Endothelial cell of umbilical vein (primary cell): ENCODE results near the gene NEBL. TPM values are rescaled to one million over a fixed set of nuclear protein-coding genes. Genes with fewer than 3 reads are reported as not detected.

Experiments used
- BruUV-seq: library from RNA; stranded (reverse); fragments of 400-500 nt; replicated peaks from 2 replicates; lab custom pipeline; 2021; lab: Mats Ljungman, UMichigan
- CTCF ChIA-PET: fragments of 300-600, 350-600 bp; sonication (Branson Sonifier 250); formaldehyde crosslinking; loops from one replicate; lab custom pipeline; 2021; ENCODE audit warnings: antibody characterized with exemption, inconsistent platforms; lab: Charles Lee
- POLR2A ChIA-PET: fragments of 300-600, 350-600 bp; sonication (Branson Sonifier 250); formaldehyde crosslinking; loops from one replicate; lab custom pipeline; 2021; ENCODE audit warnings: antibody characterized with exemption, inconsistent platforms; lab: Charles Lee
- DNase-seq: peaks from one replicate; pipeline ENCODE4 v3.0.0-alpha.2; 2011; ENCODE audit warnings: low read depth, low spot score
- FAIRE-seq: peaks from 2 replicates; lab custom pipeline; 2011; peaks lifted over from hg19 to GRCh38; lab: Jason Lieb, UNC
- H2AFZ ChIP-seq: 2 replicates; pipeline ENCODE4 v1.6.0; 2012; ENCODE audit warnings: low read depth, low read length, control low read depth, inconsistent platforms
- H3K27ac ChIP-seq: 2 replicates; pipeline ENCODE4 v1.5.1; 2011; ENCODE audit warnings: low read depth, mild to moderate bottlenecking, control low read depth, low read length, moderate library complexity; ENCODE audit not compliant: insufficient read depth
- H3K27me3 ChIP-seq, 2 experiments: 2 replicates each; pipeline versions ENCODE4 v1.6.0 to v1.6.1; 2011; ENCODE audit warnings: low read length in 2 of 2, mixed read lengths in 1 of 2; ENCODE audit not compliant: control insufficient read depth in 2 of 2, insufficient read depth in 2 of 2
- H3K36me3 ChIP-seq, 2 experiments: 2 replicates in 1 of 2; 3 replicates in 1 of 2; pipeline ENCODE4 v1.5.1; 2011; ENCODE audit warnings: low read length in 2 of 2, mild to moderate bottlenecking in 1 of 2, moderate library complexity in 1 of 2; ENCODE audit not compliant: control insufficient read depth in 2 of 2, insufficient read depth in 2 of 2; ENCODE audit errors: extremely low read depth in 1 of 2
- H3K4me1 ChIP-seq: 3 replicates; pipeline ENCODE4 v1.5.1; 2011; ENCODE audit warnings: mild to moderate bottlenecking, low read length; ENCODE audit not compliant: control insufficient read depth, insufficient read depth; ENCODE audit errors: extremely low read depth
- H3K4me2 ChIP-seq: 2 replicates; pipeline ENCODE4 v1.6.1; 2011; ENCODE audit warnings: low read length, control low read depth, mixed read lengths; ENCODE audit not compliant: insufficient read depth
- H3K4me3 ChIP-seq, 3 experiments: fragments of 200-600 bp in 1 of 3; sonication (generic), shearing (Covaris generic) in 1 of 3; replicated peaks in 1 of 3; 2 replicates each; pipeline ENCODE4 v1.5.1; 2011 to 2016; ENCODE audit warnings: control low read depth in 3 of 3, low read length in 3 of 3, mild to moderate bottlenecking in 2 of 3, inconsistent platforms in 1 of 3, low read depth in 1 of 3, moderate library complexity in 1 of 3; ENCODE audit not compliant: insufficient read depth in 1 of 3
- H3K79me2 ChIP-seq: 2 replicates; pipeline ENCODE4 v1.6.0; 2012; ENCODE audit warnings: low read length, inconsistent platforms; ENCODE audit not compliant: control insufficient read depth, insufficient read depth
- H3K9ac ChIP-seq: replicated peaks from 2 replicates; pipeline ENCODE3; 2011; ENCODE audit warnings: low read length, control low read depth; ENCODE audit not compliant: insufficient read depth; ENCODE audit errors: extremely low read depth
- H3K9me1 ChIP-seq: replicated peaks from 3 replicates; pipeline ENCODE4 v1.6.0; 2011; ENCODE audit warnings: mild to moderate bottlenecking, low read length; ENCODE audit not compliant: control insufficient read depth, insufficient read depth; ENCODE audit errors: extremely low read depth
- H3K9me3 ChIP-seq: replicated peaks from 2 replicates; pipeline ENCODE4 v1.5.1; 2012; ENCODE audit warnings: low read length, inconsistent platforms; ENCODE audit not compliant: control insufficient read depth, insufficient read depth
- H4K20me1 ChIP-seq: replicated peaks from 2 replicates; pipeline ENCODE3; 2011; ENCODE audit warnings: mild to moderate bottlenecking, low read length; ENCODE audit not compliant: control insufficient read depth, insufficient read depth; ENCODE audit errors: extremely low read depth
- EZH2 ChIP-seq: IDR thresholded peaks from 2 replicates; pipeline ENCODE4 v1.6.1; 2012; ENCODE audit warnings: borderline replicate concordance, low read depth, mild to moderate bottlenecking, moderate library complexity, low read length, inconsistent platforms; ENCODE audit not compliant: severe bottlenecking
- FOS ChIP-seq: IDR thresholded peaks from 2 replicates; pipeline ENCODE4 v1.6.1; 2011; ENCODE audit warnings: mild to moderate bottlenecking, low read length, moderate library complexity, borderline replicate concordance; ENCODE audit not compliant: insufficient read depth
- GATA2 ChIP-seq: IDR thresholded peaks from 2 replicates; pipeline ENCODE4 v1.7.0; 2011; ENCODE audit warnings: low read depth, mild to moderate bottlenecking, moderate library complexity, mixed read lengths, low read length; ENCODE audit not compliant: insufficient read length, insufficient read depth
- JUN ChIP-seq: IDR thresholded peaks from 2 replicates; pipeline ENCODE4 v1.6.1; 2011; ENCODE audit warnings: borderline replicate concordance, low read depth; ENCODE audit not compliant: insufficient read length, insufficient read depth
- MYC ChIP-seq: IDR thresholded peaks from one replicate; pipeline ENCODE4 v1.6.1; 2011; ENCODE audit warnings: mild to moderate bottlenecking, low read depth, low read length
- POLR2A ChIP-seq: IDR thresholded peaks from 2 replicates; pipeline ENCODE4 v1.6.1; 2012; ENCODE audit warnings: low read depth, mild to moderate bottlenecking, control low read depth, low read length
- POLR2AphosphoS5 ChIP-seq: IDR thresholded peaks from 2 replicates; pipeline ENCODE4 v1.6.1; 2012; ENCODE audit warnings: low read depth, mild to moderate bottlenecking, control low read depth, low read length, moderate library complexity; ENCODE audit not compliant: insufficient read depth
- dilution Hi-C: fragments of 300-500 bp; cut with MboI; formaldehyde crosslinking; loops from one replicate; pipeline ENCODE4 v1.15.0; 2019; ENCODE audit warnings: low sequenced_read_pairs; ENCODE audit not compliant: extremely low pct_ligation_motif_present
- intact Hi-C: fragments of 100-400 bp; cut with micrococcal nuclease; formaldehyde crosslinking; loops from one replicate; pipeline ENCODE4 v1.10.0; 2022
- polyA plus RNA-seq, 4 experiments: library from polyadenylated mRNA; depleted of rRNA in 3 of 4; stranded (reverse) in 3 of 4; unstranded in 1 of 4; fragments of >200 nt; gene quantifications; 2 replicates each; pipeline versions ENCODE4 v1.2.1 to v1.2.3, GENCODE V29; 2011 to 2012; ENCODE audit warnings: missing spikeins in 1 of 4
- total RNA-seq: library from RNA; stranded (reverse); gene quantifications from 2 replicates; pipeline ENCODE4 v1.2.3, GENCODE V29; 2021
- TF ChIP-seq, protein P1 (sequence below): IDR thresholded peaks from 2 replicates; pipeline ENCODE4 v1.6.1; 2011; ENCODE audit not compliant: insufficient read depth, insufficient read length
- TF ChIP-seq, protein P2 (sequence below), 2 donors: IDR thresholded peaks; 1 replicate in 1 of 2; 2 replicates in 1 of 2; pipeline ENCODE4 v1.5.1; 2011; ENCODE audit warnings: low read length in 2 of 2, mild to moderate bottlenecking in 2 of 2, moderate library complexity in 2 of 2, control low read depth in 1 of 2, inconsistent platforms in 1 of 2, low read depth in 1 of 2; ENCODE audit not compliant: insufficient read depth in 1 of 2; ENCODE audit errors: extremely low read depth in 1 of 2

Gene NEBL
- total and polyA plus RNA-seq, 2 donors (not counting 3 experiments of a cell fraction or from before 2014, with no cell fraction given), result 0.17 to 0.66 TPM

DNA sequence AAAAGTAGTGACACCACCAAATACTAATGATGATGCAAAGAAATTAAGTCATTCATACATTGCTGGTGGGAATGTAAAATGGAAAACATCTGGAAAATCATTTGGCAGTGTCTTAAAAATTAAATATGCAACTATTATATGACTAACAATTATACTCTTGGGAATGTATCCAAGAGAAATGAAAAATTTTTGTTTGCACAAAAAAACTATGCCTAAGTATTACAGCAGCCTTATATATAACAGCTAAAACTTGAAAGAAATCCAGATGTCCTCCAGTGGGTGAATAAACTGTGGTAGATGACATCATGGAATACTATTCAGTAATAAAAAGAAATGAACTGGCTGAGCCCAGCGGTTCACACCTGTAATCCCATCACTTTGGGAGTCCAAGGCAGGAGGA is 132.0 kb downstream of the NEBL start:
- Histone ChIP-seq H3K9me1 (no peaks in the 10 kb centered on the region), H3K4me2 (no peak overlapping the region), H3K27me3 (no peaks in the 10 kb centered on the region), H3K9me3 (no peaks in the 10 kb centered on the region), H3K4me3 (no peak overlapping the region), H3K27ac (no peak overlapping the region), H4K20me1 (no peaks in the 10 kb centered on the region), H3K9ac (no peak overlapping the region), H3K4me1 (no peaks in the 10 kb centered on the region), H3K36me3 (no peaks in the 10 kb centered on the region), H3K79me2 (no peaks in the 10 kb centered on the region), H2AFZ (no peak overlapping the region)
- no peak for FAIRE-seq
- BruUV-seq, result no TSS peak
- ChIA-PET CTCF (no interaction called here), POLR2A (no interaction called here)
- no peak for TF ChIP-seq JUN
- no peak for TF ChIP-seq GATA2
- TF ChIP-seq, protein P1, sequence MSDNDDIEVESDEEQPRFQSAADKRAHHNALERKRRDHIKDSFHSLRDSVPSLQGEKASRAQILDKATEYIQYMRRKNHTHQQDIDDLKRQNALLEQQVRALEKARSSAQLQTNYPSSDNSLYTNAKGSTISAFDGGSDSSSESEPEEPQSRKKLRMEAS, result no peak
- TF ChIP-seq, protein P2, sequence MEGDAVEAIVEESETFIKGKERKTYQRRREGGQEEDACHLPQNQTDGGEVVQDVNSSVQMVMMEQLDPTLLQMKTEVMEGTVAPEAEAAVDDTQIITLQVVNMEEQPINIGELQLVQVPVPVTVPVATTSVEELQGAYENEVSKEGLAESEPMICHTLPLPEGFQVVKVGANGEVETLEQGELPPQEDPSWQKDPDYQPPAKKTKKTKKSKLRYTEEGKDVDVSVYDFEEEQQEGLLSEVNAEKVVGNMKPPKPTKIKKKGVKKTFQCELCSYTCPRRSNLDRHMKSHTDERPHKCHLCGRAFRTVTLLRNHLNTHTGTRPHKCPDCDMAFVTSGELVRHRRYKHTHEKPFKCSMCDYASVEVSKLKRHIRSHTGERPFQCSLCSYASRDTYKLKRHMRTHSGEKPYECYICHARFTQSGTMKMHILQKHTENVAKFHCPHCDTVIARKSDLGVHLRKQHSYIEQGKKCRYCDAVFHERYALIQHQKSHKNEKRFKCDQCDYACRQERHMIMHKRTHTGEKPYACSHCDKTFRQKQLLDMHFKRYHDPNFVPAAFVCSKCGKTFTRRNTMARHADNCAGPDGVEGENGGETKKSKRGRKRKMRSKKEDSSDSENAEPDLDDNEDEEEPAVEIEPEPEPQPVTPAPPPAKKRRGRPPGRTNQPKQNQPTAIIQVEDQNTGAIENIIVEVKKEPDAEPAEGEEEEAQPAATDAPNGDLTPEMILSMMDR (IDR thresholded peaks at IDR 0.05; ENCODE audit: extremely low read depth in 1 of 2, insufficient read depth in 1 of 2, low read depth in 1 of 2, low read length in 2 of 2), result no peak
- no peak for TF ChIP-seq EZH2
- no peak for TF ChIP-seq POLR2AphosphoS5
- TF ChIP-seq FOS, result no peak
- no peak for TF ChIP-seq POLR2A
- no peak for TF ChIP-seq MYC
- intact Hi-C loops, result no loop called here
- dilution Hi-C loops, result no loop called here
- DNase-seq, result no peak
